HG02870 (cell line): Measurements from ENCODE around the gene RIPK4.

ENCODE experiments used
- ATAC-seq: cut with Tn5 transposase; IDR thresholded peaks from one replicate; pipeline ENCODE4 v1.9.1; 2021; ENCODE audit warnings: mild to moderate bottlenecking, moderate library complexity; ENCODE audit not compliant: unreplicated experiment

The RIPK4 gene

DNA sequence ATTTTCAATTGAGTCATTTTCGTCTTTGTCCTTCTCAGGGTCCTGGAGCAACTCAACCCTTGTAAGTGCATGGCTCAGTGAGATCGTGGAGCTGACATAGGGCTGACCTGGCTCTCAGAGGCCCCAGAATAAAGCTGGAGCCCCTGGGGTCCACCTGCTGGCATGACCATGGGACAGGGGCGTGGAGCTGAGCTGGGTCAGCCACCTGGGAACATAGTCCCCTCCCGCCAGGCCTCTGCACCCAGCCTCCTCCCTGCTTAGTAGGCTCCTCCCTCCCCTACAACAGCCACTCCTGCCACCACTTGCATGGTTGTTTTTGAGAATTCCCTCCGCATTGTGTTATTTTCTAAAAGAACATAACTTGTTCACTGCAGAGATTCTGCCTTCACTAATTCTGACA is 3.1 kb upstream of the RIPK4 start:
- no peak for ATAC-seq

DNA sequence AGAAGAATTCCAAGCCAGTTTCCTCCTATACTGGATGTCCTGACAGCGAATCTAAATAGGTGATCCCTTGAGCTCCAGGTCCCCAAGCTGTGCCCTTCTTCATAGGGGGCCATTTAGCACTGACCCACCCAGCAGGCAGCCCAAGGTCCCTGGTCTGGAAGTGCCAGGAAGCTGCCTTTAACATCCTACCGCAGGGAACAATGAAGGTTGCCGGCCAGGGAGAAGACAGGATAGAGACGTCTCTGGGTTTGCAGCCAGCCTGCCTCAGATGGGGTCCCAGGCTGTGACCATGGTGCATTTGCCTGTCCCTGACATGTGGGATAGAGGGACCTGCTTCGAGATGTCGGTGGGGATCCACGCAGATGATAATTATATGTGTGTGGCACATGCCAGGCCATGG is 2.7 kb upstream of the RIPK4 start:
- no peak for ATAC-seq

DNA sequence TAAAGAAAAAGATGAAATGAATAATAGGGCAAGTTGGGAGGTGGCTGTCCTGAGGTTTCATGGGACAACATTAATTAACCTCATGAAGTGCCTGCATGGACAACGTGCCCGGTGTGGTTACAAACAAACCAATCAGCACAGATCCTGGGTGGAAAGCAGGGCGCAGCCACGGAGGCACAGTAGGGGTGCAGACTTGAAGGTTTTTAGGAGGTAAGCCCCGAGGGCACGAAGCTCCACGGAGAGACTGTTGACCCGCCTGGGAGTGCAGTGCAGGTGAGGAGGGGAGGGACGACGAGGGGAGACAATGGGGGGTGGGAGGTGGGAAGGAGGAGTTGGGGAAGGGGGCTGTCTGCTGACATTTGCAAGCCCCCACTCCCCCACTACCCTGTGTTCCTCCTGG is 2.3 kb upstream of the RIPK4 start:
- ATAC-seq, result no peak

DNA sequence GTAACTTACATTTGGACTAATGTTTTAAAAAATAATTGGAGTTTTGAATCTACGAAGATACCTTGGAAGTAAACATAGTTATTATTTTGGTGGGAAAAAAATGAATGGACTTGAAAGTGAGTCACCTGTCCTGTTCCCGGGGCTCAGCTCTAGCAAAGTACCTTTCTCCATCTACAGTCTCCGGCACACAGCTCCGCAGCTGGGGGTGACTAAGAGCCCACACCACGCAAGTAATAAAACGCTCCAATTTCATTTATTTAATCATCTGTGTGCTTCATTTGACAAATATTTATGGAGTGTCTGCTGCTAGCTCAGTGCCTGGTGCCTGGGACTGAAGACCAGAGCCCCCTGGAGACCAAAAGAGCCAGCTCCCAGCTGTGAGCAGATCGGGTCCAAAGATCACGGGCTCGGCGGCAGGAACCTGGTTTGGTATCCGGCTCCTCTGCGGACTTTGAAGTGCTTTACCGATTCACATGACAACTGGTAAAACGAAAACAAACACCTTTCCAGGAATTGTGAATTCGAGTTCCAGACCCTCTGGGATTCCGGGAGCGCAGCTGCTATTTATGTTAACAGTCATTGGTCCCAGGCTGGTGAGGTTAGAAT is 1.7 kb upstream of the RIPK4 start:
- no peak for ATAC-seq

DNA sequence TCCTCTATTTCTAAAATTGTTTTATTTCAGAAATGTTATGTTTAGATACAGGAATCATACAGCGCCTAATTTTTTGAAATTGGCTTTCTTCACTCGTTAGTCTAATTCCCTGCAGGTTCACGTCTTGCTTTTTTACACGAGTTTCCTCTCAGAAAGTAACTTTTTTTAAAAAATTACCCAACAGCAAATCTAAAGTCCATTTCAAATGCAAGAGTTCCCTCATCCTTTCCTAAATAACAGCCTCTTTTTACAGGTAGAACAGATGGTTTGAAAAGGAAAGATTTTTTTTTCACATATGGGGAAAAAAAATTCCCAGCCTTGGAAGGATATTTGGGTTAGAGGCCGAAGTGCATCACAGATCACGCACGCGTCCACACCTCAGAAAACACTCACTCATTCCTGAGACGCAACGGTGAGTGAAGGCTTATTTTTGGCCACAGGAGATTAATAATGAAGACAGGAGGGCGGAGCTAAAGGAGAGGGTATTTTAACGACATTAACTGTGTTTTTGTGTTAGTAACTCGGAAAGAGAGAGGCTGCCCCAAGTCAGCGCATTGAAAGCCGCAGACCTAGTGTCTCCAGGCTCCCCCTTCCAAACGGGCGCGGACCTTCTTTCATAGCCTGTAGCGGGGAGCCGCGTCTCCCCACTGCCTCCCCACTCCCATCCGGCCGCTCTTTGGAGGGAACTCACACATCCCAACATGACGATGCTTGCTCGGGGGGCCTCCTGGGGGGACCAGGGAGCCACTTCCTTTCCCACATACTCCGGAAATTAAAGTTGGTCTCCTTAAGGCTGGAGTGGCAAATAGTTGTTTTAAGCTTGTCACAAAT is 969 bp upstream of the RIPK4 start:
- ATAC-seq, result no peak

DNA sequence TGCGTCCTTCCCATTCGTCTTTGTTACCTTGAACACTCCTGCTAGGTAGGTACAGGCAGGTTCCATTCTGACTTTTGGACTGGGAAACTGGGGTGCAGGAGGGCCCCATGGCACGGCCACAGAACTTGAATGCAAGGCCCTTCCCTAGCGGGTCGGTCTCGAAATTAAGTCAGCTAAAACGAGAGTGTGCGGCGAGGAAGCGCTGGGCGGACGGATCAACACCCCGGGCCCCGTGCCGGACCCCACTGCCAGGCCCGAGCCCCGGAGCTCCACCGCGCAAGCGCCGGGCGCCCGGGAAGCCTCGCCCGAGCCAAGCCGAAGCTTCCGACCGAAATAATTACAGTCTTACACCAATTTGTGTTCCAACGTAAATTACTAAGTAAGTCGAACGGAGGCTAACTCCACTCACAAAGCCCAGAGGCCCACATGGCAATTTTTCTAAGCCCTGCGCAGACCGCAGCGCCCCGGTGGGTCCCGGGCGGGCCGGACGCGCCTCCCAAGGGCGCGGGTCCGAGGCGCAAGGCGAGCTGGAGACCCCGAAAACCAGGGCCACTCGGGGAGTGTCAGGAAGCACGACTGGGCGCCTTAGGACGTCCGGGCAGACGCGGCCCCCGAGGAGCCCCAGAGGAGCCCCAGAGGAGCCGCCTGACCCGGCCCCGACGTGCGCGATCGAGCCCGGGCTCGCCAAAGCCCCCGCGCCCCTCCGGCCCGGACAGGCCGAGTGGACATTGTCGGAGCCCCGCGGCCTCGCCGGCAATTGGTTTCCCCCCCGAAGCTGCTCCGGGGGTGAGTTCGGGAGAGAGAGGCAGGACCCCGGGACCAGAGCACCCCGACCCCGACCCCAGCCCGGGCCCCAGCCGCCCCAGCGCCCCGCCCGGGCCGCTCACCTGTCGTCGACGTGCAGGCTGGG is 624 bp downstream of the RIPK4 start:
- ATAC-seq, result no peak

DNA sequence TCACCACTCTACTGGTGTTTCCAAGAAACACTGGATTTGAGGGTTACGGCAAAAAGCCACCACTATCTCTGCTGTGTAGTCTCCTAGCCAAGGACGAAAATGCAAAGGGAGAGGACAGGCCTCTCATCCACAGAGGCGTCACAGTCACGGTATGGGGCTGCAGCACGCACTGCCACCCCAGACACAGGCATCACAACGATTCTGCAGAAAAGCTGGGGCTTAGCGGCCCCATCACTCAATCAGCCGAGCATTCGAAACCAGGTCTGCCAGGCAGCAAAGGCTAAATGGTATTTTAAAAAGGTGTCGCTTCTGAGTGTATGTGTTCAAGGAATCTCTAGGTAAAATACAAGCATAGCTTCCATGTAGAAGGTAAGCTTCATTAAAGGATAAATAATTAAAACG is 1.4 kb downstream of the RIPK4 start:
- no peak for ATAC-seq

DNA sequence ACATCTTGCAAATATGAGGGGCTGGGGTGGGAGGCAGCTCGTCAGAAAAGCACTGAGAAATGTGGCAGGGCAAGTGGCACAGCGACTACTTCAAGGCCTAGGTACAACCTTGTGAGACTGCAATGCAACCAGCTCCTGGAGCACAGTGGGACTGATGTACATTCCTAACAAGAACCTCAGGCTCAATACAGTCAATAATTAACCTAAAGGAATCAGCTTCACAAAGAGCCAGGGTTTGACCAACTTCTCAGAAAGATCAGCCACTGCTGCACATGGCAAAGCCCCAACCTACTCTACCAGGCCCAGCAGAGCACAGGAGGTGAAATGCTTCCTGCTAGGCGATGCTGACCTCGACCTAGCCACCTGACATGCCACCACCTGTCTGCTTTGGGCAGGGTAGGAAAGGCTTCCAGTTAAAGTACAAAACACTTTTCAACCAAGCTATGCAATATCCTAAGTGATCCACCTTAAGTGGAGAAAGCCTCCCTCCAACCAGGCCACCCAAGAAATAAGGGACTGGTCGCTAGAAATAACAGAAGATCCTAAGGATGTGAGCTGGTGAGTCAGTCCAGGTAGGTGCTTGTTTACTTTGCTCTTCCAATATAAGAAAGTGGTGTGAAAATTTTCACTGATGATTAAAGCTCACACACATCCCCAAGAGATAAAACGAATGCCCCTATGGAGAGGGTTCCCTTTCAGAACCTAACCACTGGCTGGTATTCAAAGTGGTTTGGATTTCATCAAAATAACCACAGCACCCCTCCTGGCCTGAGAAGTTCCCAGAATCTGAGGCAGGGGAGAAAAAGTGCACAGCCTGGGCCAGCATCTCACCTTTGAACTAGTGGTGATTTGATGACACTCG is 2.1 kb downstream of the RIPK4 start:
- no peak for ATAC-seq

DNA sequence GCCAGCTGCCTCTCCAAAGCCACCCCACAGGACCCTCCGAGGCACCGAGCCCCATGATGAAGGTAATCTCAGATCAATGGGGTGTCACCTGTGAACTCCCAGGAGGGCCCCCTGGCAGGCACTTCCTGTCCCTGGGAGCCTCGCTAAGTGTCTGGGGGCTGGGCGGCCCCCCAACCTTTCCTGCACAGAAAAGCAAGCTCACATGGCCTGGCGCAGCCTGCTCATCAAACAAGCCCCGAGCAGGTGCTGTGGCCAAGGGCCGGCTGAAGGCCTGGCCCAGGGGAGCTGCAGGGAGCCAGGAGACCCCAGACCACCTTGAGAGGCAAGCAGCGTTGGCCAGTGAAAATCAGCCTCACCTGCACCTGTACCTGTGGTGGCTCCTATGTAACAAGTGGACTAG is 2.9 kb downstream of the RIPK4 start:
- ATAC-seq, result no peak

DNA sequence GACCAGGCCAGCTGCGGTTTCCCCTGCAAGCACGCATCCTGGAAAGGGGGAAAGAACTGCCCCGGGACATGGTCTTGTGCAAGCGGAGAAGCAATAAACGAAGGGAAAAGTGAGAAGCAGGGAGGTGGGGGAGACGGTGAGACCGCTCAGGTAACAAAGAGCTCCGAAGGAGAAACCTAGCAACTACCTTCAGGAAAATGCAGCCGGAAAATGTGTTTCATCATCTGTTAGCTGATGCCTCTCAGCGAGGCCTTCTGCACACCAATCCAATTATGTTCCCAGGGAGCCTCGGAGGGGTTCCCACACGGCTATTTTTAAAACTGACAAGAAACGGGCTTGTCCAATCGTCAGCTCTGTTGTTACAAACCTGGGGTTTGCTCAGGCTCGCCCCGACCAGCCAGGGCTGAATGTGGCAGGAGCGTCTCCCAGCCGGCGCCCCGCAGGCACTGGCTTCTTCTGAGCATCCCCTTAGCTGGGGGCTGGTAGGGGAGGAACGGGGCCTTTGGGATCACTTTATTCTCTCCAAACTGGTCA is 3.4 kb downstream of the RIPK4 start:
- no peak for ATAC-seq

DNA sequence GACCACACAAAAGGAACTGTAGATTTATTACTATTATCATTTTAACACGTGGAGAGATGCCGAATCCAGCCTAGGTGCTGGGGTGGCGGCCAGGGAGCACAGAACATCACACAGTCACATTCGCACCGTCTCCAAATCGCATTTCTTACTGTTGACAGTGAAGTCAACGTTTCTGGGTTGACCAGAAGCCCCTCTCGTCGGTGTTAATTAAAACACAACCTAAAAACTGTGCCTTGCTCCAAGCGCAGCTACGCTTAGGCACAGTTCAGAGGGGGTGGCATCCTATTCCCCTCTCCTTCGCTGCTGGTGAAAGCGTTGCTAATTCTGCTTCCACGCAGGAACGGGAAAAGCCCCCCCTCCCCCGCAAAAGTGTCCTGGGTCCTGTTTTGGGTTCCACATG is 4.1 kb downstream of the RIPK4 start:
- ATAC-seq, result no peak

DNA sequence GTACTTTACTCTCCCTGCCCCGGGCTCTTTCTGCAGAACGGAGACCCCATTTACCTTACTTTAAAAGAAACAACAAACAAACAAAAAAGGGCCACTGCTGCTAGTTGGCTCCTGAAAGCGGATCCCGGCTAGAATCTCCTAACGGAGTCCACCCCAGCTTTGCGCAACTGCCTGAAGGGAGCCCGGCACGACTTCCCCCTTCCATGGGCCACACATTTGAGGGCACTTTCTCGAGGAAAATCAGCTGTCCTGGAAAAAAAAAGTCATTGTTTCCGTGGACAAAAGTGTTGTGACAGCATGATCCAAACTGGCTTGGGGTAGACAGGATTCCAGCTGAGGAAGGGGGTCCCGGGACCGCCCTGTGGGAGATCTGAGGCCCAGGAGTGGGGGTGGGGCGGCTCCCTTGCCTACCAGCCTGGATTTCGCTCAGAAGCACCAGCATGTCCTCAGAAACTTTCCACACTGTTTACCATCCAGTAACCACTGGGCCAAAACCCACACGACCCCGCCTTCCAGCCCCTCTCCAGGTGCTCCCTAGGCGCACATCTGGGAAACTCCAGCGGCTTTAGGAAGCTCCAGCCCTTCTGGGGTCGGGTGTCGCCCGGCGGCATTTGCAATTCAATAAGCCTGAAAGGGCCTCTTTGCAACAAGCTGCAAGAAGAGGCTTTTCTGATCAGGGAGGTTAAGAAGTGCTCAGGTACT is 4.8 kb downstream of the RIPK4 start:
- no peak for ATAC-seq

DNA sequence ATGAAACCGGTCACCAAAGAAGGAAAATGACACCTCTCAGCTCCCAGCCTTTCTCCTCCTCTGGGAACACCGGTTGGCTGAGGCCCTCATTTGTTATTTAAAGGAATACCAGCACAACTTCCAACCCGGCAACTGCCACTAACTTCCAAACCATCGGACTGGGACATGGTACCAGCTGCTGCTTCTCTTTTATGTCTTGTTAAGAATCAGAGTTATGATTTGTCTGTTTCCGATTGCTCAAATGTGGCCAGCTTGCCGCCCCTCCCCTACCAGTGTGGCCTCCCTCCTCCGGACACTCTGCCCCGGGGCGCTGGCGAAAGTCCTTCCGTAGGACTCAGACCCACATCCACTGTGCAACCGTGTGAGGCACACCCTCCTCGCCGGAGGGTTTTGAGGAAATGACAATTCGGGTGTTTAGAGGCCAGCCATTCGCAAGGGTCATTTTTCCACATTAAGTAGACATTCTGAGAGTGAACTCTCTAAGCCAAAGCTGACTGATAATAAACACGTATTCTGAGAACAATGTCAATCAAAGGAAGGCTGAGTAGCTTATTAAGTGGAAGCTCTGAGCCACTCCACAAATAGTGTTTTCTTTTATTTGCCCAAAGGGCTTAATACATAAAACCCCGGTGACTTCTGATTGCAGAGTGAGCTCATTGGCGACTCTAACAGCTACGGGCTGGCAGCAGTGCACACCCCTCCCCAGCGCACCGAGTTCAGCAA is 5.5 kb downstream of the RIPK4 start:
- ATAC-seq, result no peak

DNA sequence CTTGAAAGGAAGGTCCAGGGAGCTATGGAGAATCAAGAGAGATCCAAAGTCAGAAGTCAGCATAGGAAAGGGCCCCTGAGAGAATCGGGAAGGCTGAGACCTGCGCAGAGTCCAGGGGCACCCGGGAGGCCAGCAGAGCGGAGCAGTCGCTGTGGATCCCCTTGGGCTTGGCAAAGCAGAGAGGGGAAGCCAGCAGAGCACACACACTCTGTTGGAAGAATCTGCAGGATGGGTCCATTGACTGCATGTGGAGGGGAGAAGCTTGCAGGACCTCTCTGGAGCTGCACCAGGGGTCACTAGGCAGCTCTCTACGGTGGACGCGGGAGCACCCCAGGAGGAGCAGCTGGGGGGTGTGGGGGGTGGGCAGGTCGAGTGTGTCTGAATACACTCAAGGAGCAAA is 6.4 kb downstream of the RIPK4 start:
- no peak for ATAC-seq

DNA sequence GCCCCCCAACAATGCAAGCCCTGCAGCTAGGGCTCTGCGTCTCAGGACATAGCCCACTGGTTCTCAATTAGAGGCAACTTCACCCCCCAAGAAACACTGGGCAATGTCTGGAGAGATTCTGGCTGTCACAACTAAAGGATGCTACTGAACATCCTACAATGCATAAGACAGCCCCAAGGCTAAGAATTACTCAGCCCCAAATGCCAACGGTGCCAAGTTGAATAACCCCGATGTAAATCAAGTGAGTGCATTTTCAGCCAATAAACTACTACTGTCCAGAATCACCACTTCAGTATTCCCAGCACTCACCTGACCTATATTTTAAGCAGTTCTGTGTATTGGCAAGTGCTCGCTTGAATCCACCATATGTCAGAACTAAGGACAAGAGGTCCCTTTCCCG is 6.9 kb downstream of the RIPK4 start:
- ATAC-seq, result no peak

DNA sequence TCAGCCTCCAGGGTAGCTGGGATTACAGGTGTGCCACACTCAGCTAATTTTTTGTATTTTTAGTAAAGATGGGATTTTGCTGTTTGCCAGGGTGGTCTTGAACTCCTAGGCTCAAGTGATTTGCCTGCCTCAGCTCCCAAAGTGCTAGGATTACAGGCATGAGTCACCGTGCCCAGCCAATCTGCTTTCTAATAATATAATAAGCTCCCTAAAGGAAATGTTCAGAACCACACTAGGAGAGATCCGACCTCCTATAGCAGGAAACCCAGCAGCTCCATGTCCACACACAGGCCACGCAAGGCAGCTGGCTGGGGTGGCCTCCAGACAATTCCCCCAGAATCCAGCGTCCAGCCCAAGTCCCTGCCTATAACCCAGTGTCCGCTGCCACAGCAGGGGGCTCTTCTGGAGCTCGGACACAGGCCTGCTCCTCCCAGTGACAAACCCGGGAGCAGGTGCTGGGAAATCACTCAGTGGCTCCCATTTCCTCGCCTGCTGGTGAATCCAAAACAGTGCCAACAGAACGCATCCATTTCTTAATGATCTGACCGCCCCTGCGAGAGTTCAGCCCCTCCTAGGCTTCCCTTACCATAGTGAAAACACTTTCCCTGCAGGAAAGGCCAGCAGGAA is 7.5 kb downstream of the RIPK4 start:
- no peak for ATAC-seq

DNA sequence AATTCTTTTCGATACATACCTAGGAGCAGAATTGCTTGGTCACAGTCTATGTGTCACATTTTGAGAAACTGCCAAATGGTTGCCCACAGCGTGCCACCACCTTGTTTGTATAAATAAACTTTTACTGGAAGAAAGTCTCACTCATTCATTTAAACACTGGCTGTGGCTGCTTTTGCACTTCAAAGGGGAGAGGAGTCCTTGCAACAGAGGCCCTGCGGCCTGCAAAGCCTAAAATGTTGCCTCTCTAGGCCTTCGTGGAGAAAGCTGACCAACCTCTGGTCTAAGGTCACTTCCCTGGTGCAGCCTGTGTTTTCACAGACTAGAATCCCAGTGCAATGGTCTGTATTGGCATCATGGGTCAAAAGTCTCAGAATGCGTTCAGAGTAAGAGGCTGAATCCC is 8.3 kb downstream of the RIPK4 start:
- ATAC-seq, result no peak

DNA sequence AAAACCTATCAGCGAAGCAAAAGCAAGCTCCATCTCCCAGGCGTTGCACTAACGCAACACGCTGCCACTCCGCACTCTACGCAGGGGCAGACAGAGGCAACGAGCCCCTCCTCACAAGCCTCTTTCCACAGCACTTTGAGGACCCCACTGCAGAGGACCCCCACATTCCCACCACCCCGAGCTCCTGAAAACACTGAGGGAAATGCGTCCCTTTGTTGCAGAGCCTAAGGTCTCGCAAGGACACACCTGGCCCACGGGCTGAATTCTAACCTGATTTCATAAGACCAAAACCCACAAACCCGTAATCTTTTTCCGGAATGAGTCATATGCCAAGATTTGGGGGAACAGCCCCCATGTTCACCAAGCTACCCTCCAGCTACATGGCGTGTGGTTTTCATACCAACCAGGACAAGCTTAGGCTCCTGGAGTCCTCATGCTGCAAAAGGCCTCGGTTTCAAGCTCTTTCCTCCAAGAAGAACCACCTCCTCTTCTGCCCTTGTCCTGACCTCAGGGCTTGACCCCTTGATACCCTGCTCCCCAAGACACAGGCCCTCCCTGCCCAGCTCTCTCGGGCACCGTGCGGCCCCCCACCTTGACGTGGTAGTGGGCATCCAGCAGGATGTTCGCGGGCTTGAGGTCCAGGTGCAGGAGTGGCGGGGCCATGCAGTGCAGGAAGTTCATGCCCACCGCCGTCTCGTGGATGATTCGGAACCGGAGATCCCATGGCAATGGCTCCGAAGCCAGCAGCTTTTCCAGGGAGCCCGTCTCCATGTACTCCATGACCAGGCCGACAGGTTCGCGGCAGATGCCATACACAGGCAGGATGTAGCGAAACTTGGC is 10.7 kb downstream of the RIPK4 start:
- no peak for ATAC-seq
